HG02938 (cell line): ENCODE data around the gene TGFBR3.
"Not testable (repeated sequence)": the region's sequence is repeated elsewhere in the genome, so short reads cannot be mapped to it uniquely, and the experiment has no call there.

Source experiments
- ATAC-seq: cut with Tn5 transposase; IDR thresholded peaks from one replicate; pipeline ENCODE4 v1.9.1; 2021; ENCODE audit warnings: mild to moderate bottlenecking, moderate library complexity; ENCODE audit not compliant: unreplicated experiment

Gene TGFBR3

GRCh38 chr1:91851130-91852010, 34.6 kb downstream of the TGFBR3 start:
- ATAC-seq: no peak

GRCh38 chr1:91850708-91851107, 35.2 kb downstream of the TGFBR3 start:
- ATAC-seq: no peak

DNA sequence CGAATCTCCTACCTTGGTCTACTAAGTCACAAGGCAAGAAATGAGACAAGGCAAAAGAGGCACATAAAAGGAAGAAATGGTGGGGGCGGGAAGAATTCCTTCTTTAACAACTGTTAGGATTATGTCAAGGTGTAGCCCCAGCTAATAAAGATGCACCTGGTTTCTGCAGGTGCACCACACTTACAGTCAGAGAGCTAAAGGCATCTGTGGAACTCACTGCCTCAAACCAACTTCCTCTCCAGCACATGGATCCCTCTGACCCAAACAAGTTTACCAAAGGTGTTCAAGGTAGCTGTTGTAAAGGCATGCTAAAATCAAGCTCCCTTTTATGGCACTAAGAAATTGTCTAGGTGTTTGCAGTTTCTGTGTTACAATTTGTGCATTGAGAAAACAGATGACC, 38.1 kb downstream of the TGFBR3 start:
- no peak for ATAC-seq

DNA sequence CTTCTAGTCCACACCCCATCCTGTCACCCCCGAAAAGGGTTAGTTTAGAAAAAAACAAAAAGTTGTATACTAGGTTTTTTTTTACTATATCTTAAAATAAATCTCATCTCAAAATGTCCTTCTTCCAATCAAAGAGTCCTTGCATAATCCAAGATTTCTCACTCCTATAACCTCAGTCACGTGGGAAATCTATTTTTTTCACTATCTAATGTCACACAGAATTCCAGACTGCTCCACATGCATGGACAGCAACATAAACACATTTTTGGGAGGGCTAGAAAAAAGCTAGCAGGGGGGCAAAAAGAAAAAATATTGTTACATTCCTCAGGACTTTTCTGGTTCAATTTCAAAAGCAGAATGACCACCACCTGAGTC, 39.3 kb downstream of the TGFBR3 start:
- ATAC-seq: no peak

GRCh38 chr1:91846007-91846638, 39.8 kb downstream of the TGFBR3 start:
- ATAC-seq: no peak

GRCh38 chr1:91844862-91845528, 41.0 kb downstream of the TGFBR3 start:
- ATAC-seq: no peak

DNA sequence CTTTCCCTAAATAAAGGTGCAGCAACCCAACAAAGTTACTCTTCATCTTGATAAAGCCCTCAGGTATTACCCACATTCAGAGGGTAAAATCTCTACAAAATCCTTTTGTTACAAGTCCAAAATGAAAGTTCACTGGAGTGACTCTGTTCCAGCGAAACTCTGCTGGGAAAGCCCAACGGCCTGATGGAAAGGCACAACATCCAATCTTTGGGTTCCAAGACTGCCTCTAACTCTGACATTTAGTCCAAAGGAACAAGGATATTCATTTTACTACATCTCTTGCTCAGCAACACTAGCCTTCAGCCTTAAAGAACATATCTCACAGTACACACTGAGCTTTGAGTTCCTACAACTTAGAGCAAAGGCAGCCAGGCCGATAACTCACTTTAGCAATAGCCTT, 42.1 kb downstream of the TGFBR3 start:
- no peak for ATAC-seq

DNA sequence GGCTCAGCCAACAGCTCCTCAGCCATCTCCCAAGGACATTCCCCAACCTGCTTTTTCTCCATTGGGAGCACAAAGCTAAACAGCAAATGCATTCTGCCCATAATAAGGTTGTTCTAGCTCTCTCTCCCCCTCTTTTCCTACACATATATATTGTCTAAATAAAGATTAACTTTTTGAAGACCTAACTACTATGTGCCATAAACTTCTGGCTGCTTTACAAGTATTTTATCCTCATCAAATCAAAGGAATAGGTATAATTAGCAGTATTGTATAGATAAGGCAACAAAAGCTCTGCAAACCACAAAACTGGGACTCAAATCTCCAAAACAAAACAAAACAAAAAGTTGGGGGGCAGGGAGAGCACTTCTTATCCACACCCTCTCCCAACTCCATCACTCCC, 43.4 kb downstream of the TGFBR3 start:
- no peak for ATAC-seq

GRCh38 chr1:91842056-91842455, 43.9 kb downstream of the TGFBR3 start:
- ATAC-seq: no peak

- ATAC-seq: not testable (repeated sequence)
These were observed 45.7 kb downstream of the TGFBR3 start for GRCh38 chr1:91840276-91840675.

DNA sequence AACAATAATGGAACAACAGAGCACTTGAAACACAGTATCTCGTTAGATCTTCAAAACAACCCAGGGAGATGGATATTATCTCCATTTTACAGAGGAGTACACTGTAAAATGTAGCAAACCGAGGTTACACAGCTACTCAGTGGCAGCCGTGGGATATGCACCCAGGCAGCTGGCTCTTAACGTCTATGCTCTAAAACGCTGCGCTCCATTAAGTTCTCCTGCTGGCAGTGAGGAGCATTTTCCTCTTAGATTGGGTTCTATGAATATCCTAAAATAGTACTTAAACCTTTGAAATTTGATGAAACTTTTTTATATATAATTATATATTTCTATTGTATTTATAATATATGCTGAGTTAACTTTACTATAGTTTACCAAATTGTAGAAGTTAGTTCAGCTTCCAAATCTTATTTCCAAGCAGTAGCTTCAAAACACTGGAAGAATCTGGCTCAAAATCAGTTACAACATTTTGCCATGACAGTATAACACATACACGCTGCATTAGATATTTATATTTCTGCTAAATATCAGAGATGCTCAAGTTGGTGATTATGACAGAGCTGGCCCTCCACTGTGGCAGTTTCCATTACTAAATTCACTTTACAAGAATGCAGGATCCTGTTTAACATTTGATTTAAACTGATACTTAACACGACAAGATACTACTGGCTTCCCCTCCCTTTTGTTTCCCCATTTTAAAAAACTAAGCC, 49.5 kb downstream of the TGFBR3 start:
- no peak for ATAC-seq

GRCh38 chr1:91835087-91835521, 50.8 kb downstream of the TGFBR3 start:
- no peak for ATAC-seq

DNA sequence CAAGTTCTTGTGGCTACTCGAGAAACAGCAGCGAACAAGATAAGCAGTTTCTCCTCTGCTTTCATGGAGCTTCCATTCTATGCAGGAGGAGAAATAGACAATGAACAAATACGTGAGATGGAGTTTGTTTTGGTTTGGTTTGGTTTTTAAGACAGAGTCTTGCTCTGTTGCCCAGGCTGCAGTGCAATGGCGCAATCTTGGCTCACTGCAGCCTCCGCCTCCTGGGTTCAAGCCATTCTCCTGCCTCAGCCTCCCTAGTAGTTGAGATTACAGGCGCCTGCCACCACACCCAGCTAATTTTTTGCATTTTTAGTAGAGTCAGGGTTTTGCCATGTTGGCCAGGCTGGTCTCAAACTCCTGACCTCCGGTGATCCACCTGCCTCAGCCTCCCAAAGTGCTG, 51.4 kb downstream of the TGFBR3 start:
- ATAC-seq: not testable (repeated sequence)

- no peak for ATAC-seq
These were observed 52.0 kb downstream of the TGFBR3 start for GRCh38 chr1:91833946-91834345.

DNA sequence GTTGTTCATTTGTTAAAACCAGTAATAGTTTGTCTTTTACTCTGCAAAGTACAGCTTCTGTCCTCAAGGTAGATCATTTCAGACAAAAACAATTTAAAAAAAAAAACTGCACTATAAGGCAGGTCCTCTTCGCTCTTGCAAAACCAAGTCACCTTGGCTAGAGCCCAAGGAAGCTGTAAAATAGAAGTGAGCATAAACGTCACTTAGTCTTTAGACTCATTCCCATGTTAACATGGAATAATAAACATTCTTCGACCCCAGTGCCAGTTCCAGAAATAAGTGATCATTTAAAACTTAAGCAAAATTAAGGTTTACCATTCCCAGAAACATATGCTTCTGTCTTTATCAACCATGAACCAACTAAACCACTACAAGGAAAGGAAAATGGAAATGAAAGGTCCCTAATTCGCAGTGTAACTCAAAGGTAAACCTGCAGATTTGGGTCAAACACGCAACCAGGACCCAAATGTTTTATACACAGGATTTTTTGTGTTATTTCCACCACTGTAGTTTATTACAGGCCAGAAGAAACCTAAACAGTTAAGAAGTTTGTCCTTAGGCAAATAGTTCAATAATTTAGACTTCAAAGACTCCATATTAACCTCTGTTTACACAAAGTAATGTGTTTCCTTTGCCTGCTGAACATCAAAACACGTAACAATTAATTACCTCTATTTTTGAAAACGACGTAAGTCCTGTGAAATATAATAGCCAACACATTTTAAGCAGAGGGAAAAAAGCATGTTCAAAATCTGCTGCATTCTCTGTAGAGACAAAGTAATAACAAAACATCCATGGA, 54.6 kb downstream of the TGFBR3 start:
- ATAC-seq: no peak

DNA sequence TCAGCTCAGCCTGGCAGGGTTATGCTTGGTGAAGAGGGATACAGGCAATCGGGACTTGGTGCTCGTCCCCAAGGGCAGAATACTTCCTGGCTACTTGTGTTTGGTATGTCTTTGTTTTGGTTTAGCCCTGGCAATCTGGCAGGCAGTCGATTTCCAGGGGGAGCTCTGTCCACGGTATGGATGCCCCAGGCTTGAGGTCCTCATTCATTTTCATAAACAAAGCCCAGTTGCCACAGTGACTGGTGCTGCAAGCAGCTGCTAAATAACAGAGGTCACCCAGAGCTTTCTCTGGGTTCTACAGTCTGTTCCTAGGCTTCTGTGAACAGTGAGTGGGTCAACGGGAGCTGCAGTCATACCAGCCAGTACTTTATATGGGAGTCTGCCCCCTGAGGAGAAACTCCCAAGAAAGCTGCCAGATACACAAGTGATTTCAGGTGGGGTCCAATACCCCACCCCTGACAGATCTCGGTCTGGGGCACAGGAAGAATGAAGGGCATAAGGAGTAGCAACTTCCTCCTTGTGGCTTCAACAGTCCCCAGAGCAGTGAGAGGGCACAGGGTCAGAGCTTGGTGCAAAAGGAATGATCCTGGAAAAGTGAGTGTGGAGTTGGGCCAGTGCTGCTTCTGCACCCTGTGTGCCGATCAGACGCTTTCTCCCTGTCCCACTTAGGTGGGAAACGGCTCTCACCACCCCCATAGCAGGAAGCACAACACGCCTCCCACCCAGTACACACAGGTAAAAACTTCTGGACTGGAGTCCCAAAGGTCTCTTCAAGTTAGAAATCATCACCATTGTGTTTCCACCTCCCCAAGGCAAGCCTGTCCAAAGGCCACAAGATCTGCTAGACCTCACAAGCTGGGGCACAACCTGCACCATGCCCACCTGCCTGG, 55.5 kb downstream of the TGFBR3 start:
- no peak for ATAC-seq

DNA sequence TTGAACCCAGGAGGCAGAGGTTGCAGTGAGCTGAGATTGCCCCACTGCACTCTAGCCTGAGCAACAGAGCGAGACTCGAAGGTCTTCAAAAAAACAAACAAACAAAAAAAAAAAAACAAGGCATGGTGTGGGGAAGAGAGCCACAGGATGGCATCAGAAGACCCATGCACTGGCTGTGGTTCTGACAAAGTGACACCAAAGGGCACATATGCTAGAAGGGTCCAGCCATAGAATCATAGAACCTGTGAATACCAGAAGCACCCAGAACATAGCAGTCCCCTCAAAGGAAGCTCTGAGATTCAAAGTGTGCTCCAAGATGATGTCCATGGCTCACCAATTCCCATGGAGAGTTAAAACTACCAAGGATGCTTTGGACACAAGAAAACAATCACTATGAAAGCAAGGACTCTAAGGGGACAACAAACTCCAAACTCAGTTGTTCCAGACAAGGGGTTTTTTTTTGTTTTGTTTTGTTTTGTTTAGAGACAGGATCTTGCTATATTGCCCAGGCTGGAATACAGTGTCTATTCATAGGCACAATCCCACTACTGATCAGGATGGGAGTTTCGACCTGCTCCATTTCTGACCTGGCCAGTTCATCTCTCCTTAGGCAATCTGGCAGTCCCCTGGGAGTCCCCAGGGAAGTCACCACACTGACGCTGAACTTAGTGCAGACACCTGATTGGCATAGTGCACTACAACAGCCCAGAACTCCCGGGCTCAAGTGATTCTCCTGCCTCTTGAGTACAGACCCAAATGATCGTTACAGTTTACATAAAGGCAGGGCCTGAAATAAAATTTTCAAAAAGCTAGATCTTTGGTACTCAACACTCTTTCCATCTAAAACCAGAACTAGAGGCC, 56.4 kb downstream of the TGFBR3 start:
- no peak for ATAC-seq

DNA sequence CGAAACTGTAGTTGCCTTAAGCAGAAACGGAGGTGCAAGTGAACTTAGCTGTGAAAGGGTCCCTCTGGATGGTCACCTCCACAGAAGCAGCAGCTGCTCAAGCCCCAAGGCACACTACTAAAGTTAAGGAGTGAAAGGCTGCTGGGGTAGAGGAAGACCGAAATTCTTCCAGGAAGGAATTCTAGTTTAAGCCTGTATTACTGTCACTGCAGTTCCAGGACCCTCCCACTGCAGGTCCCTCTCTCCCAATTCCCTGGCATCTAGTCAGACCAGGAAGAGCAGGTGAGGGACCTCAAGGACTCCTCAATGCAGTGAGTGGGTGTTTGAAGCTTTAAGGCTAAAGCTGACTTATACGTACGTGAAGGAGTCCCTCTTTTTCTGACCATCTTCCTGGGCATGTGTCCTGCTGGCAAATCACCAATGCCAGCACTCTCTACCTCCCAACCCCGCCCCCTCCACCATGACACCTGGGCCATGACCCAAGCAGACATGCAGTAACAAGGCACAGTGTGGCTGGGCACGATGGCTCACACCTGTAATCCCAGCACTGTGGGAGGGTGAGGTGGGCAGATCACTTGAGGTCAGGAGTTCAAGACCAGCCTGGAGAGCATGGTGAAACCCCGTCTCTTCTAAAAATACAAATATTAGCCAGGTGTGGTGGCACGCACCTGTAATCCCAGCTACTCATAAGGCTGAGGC, 57.2 kb downstream of the TGFBR3 start:
- no peak for ATAC-seq
